NCI-H446 treated with DMSO at 0.1 percent for 48 hours (cell line): ENCODE data around the gene TFAP2A.

Experiments
- DNase-seq: peaks from one replicate; lab custom pipeline; 2025; lab: John Stamatoyannopoulos, UW

TFAP2A gene

DNA sequence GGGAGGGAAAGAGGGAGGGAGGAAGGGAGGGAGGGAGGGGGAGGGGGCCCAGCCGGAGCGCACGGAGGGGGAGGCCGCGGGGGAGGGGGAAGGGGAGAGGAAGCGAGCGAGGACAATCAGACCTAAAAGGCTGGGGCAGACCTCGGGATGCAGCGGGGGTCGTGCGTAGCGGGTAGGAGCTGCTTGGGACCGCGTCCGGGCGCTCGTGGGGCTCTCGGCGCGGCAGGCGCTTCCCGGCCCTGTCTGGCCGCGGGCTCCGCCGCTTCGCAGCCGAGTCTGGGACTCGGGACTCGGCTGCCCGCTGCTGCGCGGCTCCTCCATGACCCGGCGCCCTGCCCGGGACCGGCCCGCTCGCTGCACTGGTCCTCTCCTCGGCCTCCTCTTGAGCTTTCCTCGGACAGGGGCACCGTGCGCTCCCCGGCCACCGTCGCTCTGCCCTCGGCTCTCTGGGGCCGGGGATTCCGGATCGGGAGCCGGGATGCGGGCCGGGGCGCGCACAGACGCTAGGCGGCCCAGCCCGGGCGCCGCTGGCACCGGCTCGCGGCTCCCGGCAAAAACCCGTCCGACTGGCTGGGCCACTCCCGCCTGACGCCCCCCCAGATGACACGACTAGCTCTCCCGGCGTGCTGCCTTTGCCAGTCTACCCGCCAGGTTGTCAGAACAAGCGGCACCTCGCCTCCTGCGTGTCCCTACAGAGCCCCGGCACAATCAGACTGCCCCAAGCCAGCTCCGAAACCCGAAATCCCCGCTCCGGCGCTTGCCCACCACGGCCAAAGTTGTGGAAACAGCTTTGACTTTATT, 2.2 kb downstream of the TFAP2A start:
- no peak for DNase-seq

DNA sequence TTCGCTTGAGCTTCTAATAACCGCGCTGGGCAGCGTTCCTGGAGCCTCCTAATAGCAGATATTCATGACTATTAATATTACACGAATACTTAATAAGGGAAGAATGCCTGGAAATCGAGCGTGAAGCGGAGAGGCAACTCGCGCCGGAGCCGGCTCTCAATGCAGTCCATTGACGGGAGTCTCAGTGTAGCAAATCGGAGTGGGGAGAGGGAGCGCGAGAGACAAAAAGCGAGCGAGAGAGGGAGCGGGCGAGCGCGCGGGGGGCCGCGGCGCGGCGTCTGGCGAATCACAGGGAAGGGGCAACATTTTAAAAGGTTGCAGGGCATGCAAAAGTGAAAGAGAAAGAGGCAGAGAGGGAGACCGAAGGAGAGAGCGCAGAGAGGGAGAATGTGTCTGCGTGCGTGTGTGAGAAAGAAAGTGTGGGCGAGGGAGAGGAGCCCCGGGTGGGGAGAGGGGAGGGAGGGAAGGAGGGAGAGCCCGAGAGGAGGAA, 2.9 kb downstream of the TFAP2A start:
- DNase-seq: peak; percentile 56

DNA sequence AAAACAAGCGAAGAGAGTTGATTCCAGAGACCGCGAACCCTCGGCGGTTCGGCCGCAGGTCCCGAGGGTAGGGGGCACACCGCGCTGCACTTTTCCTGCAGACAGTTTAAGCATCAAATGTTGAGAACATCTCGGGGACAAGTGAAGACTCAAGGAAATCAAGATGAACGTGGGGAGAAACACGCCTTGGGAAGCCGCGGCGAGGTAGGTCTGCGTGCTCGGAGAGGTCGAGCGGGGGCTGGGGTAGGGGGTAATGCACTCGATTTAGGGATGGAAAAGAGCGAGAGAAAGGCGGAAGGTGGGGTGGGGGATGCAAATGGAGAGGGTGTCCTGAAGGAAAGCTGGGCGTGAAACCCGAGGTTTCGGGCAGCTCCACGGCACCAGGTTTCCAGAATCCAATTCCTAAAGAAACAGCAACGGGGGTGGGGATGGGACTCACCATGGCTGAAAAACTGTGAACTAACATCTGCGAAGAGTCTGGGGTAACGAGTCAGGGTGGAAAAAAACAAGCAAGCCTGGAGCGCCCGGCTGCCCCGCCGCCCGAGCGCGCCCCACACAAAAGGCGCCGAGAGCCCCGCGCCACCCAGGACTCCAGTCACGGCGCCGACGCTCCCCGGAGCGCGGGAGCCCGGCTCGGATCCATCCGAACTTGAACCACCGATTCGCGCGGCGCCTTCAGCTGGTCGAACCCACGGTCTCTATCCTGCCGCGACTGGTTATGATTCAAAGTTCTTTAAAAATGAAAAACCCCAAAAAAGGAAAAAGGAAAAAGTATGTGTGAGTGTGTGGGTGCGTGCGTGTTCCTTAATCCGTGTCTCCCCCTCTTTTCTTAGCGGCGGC, 3.5 kb downstream of the TFAP2A start:
- no peak for DNase-seq

DNA sequence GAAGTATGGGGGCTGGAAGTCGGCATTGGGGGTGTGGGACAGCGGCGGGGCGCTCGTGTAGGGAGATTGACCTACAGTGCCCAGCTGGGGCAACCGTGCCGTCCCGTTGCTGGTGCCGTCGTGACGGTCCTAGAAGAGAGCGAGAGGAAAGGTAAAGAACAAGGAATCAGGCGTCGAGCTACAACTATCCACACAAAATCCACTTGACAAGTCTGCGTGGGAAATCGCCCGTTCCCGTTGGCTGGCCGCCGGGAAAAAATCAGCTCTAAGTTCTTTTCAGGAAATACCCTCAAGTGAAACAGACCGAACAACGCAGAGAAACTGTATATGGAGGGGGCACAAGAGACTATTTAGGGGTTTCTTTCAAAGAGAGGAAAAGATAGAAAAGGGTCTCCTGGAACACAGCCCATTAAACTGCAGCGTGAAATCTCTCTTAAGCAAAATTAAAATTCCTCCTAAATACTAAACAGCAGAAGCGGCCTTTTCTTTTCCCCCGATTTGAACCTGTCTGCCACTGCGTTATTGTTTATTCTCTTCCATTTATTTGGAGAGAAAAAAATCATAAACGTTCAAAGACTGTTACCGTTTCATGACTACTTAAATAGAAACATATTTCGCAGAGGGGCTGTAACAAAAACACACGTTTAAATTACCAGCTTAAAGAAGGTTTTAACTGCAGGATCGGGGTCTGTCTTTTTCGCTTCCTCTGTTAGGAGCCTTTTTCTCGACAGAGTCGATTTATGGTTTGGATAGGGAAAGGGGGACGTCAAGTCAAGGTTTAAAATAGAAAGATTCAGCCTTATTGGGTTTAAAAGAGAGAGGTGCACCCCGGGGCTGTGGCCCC, 4.4 kb downstream of the TFAP2A start:
- no peak for DNase-seq

DNA sequence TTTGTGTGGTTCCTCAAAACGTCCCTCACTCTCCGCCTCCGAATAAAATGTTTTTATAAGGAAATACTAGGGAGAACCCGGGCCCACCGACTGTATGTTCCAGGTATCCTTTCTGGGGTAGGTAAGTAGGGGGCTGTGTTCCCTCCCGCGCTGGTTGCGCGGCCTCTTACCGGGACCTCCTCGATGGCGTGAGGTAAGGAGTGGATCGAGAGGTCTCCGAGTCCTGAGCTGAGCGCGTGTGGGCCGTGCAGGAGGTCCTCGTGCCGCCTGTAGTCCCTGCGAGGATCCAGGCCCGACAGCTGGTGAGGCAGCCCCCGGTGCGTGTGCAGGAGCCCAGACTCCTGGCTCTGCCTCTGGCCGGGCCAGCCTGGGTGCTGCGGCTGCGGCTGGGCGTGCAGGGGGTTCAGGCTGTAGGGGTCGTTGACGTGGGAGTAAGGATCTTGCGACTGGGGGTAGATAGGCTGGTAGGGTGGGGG, 5.1 kb downstream of the TFAP2A start:
- DNase-seq: no peak

DNA sequence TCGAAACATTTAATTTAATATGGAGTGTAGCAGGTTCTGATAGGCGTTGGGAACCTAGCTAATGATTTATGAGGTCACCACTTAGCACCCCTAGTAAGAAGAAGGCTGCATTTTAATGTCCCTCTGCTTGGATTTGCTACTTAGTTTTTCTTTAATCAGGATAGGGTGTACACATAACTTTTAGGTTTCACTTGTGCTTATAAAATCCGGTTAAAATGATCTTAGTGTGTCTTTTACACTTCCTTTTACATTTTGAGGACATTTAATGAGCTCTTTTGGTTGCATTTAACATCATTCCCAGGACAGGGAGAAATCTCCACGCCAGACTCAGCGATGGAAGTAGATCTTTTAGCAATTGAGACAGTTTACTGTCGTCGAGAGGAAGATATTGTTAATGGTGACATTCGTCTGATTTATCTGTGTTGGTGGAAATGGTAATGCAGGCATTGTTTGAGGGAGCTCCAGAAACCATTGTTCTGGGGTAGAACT, 5.6 kb downstream of the TFAP2A start:
- DNase-seq: no peak

DNA sequence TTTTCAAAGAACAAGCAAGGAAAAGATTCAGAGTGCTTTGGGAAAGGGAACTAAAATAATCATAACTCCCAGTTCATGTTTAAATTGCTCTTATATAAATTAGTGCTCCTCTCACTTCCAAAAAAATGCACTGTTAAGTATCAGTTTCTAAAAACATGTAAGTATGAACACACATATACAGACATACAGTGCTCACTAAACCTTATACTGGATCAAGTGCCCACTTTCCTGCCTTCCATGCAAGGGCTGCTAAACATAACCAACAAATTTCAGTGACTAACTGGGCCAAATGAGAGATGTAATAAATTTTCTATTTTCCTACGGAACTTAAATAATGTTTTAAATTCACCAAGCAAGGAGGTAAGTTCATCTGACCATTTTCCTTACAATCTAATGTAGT, 6.4 kb downstream of the TFAP2A start:
- DNase-seq: no peak

DNA sequence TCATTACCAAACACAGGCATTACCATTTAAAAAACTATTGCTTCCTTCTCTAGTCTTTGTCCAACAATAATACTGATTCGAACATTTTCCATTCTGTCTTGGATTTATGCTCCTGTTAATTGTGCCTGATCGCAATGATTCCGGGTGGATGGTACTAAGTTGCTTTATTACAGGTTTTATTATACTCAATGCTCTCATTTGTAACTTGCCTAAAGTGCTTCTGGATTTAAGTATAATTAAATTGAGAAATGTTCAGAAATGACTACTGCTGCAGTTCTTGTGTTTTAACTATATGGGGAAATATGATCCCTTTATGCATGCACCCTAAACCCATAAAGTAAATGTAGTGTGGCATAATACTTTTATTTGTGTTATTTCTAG, 7.2 kb downstream of the TFAP2A start:
- DNase-seq: no peak

DNA sequence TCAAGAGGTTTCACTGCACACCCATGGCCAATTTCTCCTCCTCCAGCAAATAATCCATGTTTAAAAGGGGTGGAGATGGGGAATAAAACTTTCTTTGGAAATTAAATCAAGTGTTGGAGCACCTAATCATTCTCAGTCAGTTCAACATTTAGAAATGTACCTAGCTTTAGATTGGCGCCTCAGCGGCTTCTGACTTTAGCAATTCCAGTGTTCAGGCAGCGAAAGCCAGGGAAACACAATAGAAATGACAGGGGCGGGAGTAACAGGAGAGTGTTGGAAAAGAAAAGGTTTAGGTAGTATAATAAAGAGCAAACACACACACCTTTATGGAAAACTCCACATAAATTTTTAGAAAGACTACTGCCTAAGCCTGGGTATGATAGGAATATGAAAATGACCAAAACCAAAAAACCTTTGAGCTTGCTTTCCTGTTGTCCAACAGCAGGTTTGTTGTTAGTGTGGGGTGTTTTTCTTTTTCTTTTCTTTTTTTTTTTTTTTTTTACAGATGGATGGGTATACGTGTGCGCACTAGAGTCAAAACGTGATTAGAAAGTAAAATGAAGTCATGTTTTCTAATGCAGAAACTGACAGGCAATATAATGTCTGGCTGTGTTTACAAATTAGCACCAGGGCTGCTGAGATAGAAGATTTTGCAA, 7.7 kb downstream of the TFAP2A start:
- no peak for DNase-seq

DNA sequence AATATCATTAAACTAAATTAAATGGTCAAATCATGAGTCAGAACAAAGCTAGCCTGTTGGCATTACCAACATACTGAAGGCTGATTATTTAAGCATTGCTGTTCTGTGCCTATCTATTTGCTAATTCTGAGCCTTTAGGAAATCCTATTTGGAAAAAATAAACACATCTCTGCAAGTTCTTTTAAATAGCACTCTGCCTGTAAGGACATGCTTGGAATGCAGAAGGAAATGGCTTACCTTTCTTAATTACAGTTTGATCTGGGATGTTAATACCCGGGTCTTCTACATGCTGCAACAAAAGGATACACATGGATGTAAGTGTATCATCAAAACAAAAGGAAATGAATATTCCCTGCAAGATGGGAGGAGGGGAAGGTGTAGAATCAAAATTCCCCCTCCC, 8.3 kb downstream of the TFAP2A start:
- DNase-seq: no peak

DNA sequence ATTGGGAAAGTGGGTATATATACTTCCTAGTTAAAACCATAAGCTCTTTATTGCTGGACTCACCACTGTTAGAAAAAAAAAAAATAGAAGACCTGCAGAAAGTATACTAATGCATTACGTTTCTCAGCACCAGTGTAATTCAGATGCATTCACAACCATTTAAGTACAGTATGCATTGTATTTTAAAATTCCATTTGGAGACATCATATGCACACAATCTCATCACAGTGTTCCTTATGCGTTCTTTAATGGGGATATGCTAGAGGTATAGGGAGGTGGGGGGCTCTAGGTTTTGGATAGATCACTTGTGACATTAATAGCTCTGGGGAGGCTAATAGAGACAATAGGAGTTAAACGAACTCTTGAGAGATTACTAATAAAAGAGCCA, 9.4 kb downstream of the TFAP2A start:
- DNase-seq: no peak

DNA sequence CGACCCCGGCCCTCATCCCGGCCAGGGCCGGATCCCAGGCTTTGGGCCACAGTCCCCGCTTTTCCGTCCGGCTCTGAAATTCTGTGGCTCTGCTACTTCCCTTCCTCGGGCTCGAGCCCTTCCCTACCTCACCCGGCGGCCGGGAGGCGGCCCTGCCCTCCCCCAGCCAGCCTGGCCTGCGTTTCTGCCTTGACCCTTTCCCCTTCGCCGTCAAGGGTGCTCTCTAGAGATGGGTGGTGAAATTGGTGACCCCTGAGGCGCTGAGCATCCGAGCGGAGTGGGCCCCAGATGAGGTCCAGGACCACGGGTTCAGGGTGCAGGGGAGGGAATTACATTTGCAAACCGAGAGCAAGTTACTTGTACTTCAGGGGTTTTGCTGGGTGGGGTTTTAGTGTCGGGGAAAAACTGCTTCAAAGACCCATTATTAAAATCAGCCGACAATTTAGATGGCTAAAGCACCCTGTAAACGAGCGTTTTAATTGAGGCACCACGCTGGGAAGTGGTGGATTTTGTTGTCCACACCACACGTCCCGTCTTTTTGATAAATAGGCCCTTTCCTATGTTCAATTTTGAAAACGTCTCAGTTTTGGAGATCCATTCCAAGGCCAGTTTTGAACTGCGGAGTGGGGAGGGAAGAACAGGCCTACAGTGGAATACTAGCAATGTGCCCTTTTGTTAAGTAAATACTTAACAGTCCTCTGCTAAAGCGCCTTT, 9.9 kb downstream of the TFAP2A start:
- no peak for DNase-seq

DNA sequence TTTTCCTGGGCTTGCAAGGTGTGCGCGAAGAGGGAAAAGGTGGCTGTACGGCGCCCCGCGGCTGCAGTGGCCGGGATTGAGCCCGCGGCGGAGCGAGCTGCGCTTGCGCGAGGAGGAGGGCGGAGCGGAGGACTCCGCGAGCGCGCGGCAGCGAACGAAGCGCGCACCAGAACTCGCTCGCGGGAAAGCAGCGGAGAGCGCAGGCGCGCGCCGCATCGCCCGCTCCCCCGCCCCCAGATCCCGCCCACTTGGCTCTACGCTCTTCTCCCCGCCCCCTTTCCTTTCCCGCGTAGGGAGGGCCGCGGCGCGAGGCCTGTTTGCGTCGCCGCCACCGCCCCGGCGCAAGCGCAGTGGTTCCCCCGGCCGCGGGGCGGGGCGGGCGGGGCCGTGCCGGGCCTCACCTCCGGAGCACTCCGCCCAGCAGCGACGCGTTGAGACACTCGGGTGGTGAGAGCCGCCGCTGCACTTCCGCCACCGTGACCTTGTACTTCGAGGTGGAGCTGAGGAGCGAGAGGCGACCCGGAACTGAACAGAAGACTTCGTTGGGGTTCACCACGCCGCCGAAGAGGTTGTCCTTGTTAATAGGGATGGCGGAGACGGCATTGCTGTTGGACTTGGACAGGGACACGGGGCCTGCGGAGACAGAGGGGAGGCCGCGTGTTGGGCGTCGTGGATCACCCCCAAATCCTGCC, 10.6 kb downstream of the TFAP2A start:
- DNase-seq: peak; percentile 94

DNA sequence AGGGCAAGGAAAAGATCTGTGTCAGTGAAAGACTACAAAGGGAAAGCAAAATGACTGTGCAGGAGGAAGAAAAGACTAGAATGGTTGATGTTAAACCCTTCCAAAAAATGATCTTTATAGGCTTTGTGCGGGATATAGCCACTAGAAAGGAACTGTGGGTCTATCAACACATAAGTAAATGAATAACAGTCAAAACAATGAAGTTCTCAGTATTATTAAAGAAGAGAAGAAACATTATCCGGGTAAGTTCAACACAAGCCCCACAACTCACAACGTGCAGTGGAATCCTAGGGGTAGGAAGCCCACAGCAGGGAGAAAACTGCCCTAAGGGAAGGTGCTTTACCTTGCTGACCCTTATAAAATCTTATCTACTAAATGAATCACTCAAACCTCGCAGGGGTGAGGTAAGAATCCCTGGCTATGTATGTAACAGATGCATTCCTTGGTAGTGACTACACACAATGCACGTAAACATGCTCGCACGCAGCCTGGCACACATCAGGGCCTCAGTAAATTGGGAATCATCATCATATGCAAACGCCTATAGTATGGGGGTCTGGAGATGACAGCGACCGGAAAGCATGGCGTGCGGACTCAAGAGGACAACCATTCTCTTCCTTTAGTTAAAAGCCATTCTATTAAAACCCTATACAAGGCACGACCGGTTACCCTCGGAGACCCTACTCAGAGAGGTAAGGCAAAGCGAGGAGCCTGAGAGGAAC, 11.3 kb downstream of the TFAP2A start:
- DNase-seq: no peak

DNA sequence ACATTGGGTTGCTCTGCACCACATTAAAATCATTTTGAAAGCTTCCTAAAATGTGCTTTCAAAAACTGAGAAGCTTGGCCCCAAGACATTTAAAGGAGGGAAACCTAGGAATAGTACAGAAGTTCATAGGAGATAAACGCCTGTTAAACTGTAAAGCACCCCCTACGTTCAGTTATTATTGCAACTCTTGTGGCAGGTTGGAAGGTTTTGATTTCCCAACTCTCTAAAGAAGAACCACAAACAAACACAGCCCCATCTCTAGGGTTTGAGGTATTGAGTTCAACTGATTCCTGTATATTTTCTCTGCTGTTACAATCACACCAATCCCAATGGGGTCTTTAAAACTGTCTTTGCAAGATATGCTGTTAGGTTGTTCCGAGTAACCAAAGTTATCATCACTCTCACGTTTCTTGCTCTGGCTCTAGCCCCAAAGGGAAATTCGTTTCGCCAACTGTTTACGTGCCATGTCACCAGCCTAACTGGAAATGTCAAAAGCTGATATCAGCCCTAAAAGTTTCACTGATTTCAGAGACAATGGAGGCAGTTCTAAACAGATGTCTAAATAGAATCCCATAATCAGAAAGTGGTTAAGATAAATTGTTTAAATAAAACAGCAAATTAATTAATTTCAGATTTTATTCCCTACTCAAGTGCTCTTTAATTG, 12.1 kb downstream of the TFAP2A start:
- DNase-seq: no peak

DNA sequence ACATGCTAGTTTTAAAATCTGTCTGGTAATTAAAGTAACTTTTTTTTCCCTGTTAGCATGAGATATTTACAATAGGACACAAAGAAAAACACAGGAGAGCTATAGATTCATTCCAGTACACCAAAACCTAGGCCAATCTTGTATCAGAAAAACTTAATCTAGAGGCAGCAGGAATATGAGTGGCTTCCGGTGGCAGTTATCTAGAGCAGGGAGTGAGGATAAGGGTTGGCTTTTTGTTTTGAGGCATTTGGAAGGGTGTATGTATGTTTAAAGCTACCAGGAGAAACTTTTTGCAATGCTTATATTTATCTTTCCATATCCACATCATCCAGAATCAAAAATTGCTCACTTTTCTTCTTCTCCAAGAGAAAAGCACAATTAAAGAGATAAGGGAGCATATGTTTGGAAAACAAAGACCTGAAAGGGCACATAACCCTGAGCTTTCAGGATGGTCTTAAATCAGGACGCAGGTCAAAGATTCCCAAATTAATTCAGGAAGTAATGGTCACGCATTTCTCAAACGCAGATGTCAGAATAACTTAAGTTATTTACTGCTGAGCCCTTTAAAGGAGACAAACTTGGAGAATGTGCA, 13.1 kb downstream of the TFAP2A start:
- no peak for DNase-seq

DNA sequence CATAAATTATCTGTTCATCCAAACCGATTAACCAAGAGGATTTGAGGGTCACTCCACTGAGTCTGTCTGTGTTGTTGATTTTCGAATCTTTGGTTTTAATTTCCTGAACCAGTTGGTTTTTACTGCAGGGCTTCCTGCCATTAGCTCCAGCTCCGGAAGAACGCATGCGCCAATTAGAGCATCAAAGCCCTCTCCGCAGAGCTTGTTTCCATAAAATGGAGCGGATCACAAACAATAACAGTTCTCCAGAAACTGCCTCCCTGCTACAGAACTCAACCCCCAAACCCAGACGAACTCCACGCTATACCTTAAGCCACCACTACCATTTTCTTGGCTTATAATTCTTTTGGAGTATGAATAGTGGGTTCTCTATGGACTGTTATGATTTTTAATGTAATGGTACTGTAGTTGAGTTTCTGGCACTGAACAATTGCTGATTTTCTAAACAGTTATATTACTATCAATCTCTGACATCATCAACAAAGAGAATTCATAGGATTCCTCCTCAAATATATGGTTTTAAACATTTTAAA, 13.8 kb downstream of the TFAP2A start:
- DNase-seq: no peak

DNA sequence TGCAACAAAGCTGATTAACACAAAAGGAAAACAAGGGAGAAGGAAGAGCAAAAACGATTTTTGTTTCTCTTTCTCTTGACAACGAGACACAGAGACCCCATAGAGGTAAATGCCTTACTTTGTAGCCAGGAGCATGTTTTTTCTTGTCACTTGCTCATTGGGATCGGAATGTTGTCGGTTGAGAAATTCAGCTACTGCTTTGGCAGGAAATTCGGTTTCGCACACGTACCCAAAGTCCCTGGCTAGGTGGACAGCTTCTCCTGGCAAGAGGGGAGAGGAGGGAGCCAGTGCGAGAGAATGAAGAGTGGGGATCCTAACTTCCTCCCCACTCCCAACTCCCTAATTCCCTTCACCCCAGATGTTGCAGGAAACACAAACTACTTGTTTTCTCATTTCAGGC, 14.5 kb downstream of the TFAP2A start:
- no peak for DNase-seq
